HG02884 (cell line): ENCODE data around the gene TMPRSS11B.
"Not testable (repeated sequence)": the region's sequence is repeated elsewhere in the genome, so short reads cannot be mapped to it uniquely, and the experiment has no call there.

Experiments used
- ATAC-seq: cut with Tn5 transposase; IDR thresholded peaks from one replicate; pipeline ENCODE4 v1.9.1; 2021; ENCODE audit warnings: mild to moderate bottlenecking, moderate library complexity; ENCODE audit not compliant: unreplicated experiment

The TMPRSS11B gene

DNA sequence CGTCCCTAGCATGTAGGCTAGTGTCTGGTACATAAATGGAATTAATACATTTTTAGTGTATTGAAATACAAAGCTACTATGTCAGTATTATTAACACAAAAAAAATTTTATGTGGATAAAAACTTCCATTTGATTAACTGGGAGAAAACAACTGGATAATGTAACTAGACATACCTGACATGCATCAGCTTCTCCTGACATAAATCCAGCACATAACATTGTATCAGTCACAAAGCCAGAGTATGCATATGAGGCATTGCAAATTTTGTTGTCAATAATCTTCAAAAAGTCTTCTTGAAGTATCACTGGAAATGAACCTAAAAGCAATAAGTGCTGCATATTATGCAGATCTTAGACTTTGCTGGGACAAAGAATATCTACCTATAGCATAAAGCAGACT lies 16.9 kb downstream of the TMPRSS11B start:
- ATAC-seq: no peak

DNA sequence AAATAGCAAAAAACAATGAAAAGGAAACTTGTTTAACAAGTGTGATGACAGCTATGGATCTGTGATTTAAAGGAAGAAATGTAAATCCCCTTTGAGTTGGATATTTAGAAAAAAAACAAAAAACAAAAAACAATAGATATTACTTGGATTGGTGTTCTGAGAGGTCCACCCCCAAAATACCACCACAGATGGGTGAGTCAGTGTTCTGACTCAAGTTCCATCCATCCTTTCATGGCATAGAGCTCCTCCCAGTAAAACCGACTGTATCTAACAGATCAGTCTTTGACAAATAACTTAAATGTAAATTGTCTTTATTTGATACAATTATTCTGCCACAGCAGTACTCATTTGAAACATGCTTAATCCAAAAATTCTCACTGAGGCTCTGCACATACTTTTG lies 27.4 kb downstream of the TMPRSS11B start:
- ATAC-seq: no peak

- ATAC-seq: no peak
Observed at GRCh38 chr4:68216501-68216900, 29.0 kb downstream of the TMPRSS11B start.

GRCh38 chr4:68209003-68209402 lies 36.5 kb downstream of the TMPRSS11B start:
- no peak for ATAC-seq

DNA sequence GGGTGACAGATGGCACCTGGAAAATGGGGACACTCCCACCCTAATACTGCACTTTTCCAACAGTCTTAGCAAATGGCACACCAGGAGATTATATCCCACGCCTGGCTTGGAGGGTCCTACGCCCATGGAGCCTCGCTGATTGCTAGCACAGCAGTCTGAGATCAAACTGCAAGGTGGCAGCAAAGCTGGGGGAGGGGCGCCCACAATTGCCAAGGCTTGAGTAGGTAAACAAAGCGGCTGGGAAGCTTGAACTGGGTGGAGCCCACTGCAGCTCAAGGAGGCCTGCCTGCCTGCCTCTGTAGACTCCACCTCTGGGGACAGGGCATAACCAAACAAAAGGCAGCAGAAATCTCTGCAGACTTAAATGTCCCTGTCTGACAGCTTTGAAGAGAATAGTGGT lies 51.2 kb downstream of the TMPRSS11B start:
- not testable (repeated sequence) for ATAC-seq

DNA sequence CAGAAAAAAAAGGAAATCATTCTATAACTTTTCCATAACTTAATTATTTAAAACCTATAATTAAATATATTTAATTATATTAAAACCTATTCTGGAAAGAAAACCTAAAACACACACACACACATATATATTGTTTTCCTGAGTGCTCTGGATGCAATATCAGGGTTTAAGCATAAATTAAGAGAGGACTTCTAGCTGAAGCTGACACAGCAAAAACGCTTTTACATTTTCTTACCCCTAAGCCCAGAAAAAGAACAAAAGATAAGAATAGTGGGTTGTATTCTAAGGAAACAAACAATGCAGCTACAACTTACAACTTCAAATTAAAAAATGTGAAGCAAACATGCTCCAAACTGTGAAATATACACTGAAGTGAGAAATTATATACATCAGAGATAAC lies 52.3 kb downstream of the TMPRSS11B start:
- no peak for ATAC-seq

- ATAC-seq: no peak
Observed at GRCh38 chr4:68187145-68187544, 58.3 kb downstream of the TMPRSS11B start.

- ATAC-seq: no peak
Observed at GRCh38 chr4:68184923-68185322, 60.6 kb downstream of the TMPRSS11B start.

GRCh38 chr4:68183417-68183816 lies 62.1 kb downstream of the TMPRSS11B start:
- ATAC-seq: no peak

GRCh38 chr4:68182382-68182820 lies 63.1 kb downstream of the TMPRSS11B start:
- no peak for ATAC-seq

DNA sequence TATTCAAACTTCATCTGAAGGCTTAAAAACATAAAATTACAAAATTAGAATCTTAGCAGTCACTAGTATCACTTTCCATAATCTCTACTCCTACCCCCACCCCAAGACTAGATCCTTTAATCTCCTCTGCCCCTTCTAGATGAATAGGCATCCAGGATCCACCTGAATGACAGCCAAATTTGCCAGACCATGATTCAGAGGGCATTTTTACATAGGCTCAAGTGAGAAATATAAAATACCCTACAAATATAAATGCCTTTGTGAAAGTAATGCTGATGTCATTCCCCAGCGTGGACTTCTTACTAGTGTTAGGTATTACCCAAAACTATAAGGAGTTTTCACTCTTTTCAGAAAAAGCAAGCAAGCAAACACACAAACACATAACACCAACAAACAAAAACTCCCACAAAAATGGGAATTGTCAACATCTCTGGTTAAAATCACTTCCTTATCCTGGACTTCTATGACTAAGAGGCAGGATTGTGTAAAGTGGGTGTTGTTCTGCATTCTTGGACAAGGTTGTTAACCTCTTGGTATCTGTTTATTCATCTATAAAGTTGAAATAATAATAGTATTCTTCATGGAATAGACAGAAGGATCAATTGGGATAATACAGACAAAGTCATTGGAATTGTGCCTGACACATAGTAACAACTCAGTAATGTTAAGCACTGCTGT lies 64.5 kb downstream of the TMPRSS11B start:
- no peak for ATAC-seq

DNA sequence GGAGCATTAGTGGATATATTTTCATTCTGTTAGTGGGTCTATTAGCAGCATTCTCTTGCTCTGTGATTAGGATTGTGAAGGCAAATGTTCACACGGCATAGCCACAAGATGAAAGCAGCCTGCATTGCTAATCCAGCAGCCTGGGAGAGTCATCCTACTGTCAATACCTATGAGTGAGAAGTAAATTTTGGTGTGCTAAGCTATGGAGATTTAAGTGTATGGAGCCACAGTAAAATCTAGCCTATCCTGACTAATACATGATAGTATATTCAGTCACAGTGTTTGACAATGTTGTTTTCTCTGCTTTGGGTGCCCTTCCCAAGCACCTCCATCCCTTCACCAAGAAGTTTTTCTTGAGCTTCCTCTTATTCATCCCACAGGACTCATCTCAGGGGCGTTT lies 68.6 kb downstream of the TMPRSS11B start:
- ATAC-seq: no peak
